IPS-18a (cell line): Measurements from ENCODE around the gene IL1RL1.

Experiments used
- H3K27ac ChIP-seq: one replicate; pipeline ENCODE4 v1.5.1; 2013; ENCODE audit warnings: low read length
- H3K27me3 ChIP-seq: one replicate; pipeline ENCODE4 v1.6.1; 2013; ENCODE audit warnings: mild to moderate bottlenecking, low read length; ENCODE audit not compliant: control insufficient read depth, insufficient read depth
- H3K36me3 ChIP-seq: one replicate; pipeline ENCODE4 v1.6.1; 2013; ENCODE audit warnings: low read depth, low read length; ENCODE audit not compliant: control insufficient read depth
- H3K4me1 ChIP-seq: one replicate; pipeline ENCODE4 v1.6.1; 2013; ENCODE audit warnings: low read depth, low read length; ENCODE audit not compliant: control insufficient read depth
- H3K4me3 ChIP-seq: one replicate; pipeline ENCODE4 v1.5.1; 2013; ENCODE audit warnings: low read length
- H3K9ac ChIP-seq: one replicate; pipeline ENCODE4 v1.6.1; 2013; ENCODE audit warnings: mild to moderate bottlenecking, low read length, moderate library complexity
- H3K9me3 ChIP-seq: one replicate; pipeline ENCODE4 v1.6.1; 2013; ENCODE audit warnings: low read depth, low read length; ENCODE audit not compliant: control insufficient read depth

IL1RL1 gene

GRCh38 chr2:102310964-102311640, at the start of gene IL1RL1:
TSS of gene IL1RL1 (plus strand) at chr2:102311563. CDS start at chr2:102338265, 26,702 bp downstream.
- Histone ChIP-seq H3K4me3 (no peak within 1 kb of the TSS), H3K27ac (no peak within 1 kb of the TSS), H3K9ac (no peak within 1 kb of the TSS), H3K4me1 (no peaks in the 10 kb centered on the region), H3K27me3 (no peaks in the 10 kb centered on the region), H3K9me3 (no peaks in the 10 kb centered on the region), H3K36me3 (no peaks in the 10 kb centered on the region)

GRCh38 chr2:102262216-102263129, 48.9 kb upstream of the IL1RL1 start:
- no peak overlapping the region for H3K27ac ChIP-seq
- no peaks in the 10 kb centered on the region for H3K4me1 ChIP-seq
- no peaks in the 10 kb centered on the region for H3K9me3 ChIP-seq
- no peaks in the 10 kb centered on the region for H3K27me3 ChIP-seq
- no peak overlapping the region for H3K4me3 ChIP-seq
- no peaks in the 10 kb centered on the region for H3K36me3 ChIP-seq
- no peak overlapping the region for H3K9ac ChIP-seq

- H3K9ac ChIP-seq: no peak overlapping the region
- no peaks in the 10 kb centered on the region for H3K4me1 ChIP-seq
- no peaks in the 10 kb centered on the region for H3K27me3 ChIP-seq
- no peak overlapping the region for H3K4me3 ChIP-seq
- no peaks in the 10 kb centered on the region for H3K9me3 ChIP-seq
- H3K27ac ChIP-seq: no peak overlapping the region
- no peaks in the 10 kb centered on the region for H3K36me3 ChIP-seq
These were observed 46.4 kb upstream of the IL1RL1 start for GRCh38 chr2:102264952-102265351.

GRCh38 chr2:102266204-102266603, 45.2 kb upstream of the IL1RL1 start:
- H3K9ac ChIP-seq: no peak overlapping the region
- no peak overlapping the region for H3K27ac ChIP-seq
- H3K9me3 ChIP-seq: no peaks in the 10 kb centered on the region
- no peaks in the 10 kb centered on the region for H3K27me3 ChIP-seq
- no peaks in the 10 kb centered on the region for H3K36me3 ChIP-seq
- no peak overlapping the region for H3K4me3 ChIP-seq
- no peaks in the 10 kb centered on the region for H3K4me1 ChIP-seq

GRCh38 chr2:102267774-102268173, 43.6 kb upstream of the IL1RL1 start:
- Histone ChIP-seq H3K27me3 (no peaks in the 10 kb centered on the region), H3K4me1 (no peaks in the 10 kb centered on the region), H3K27ac (no peak overlapping the region), H3K36me3 (no peaks in the 10 kb centered on the region), H3K9ac (no peak overlapping the region), H3K9me3 (no peaks in the 10 kb centered on the region), H3K4me3 (no peak overlapping the region)

- no peaks in the 10 kb centered on the region for H3K36me3 ChIP-seq
- no peak overlapping the region for H3K9ac ChIP-seq
- H3K9me3 ChIP-seq: no peaks in the 10 kb centered on the region
- no peaks in the 10 kb centered on the region for H3K4me1 ChIP-seq
- no peak overlapping the region for H3K4me3 ChIP-seq
- H3K27me3 ChIP-seq: no peaks in the 10 kb centered on the region
- H3K27ac ChIP-seq: no peak overlapping the region
These were observed 42.7 kb upstream of the IL1RL1 start for GRCh38 chr2:102268510-102269199.

GRCh38 chr2:102269200-102269524, 42.2 kb upstream of the IL1RL1 start:
- H3K36me3 ChIP-seq: no peaks in the 10 kb centered on the region
- no peak overlapping the region for H3K4me3 ChIP-seq
- no peak overlapping the region for H3K9ac ChIP-seq
- no peaks in the 10 kb centered on the region for H3K9me3 ChIP-seq
- no peaks in the 10 kb centered on the region for H3K4me1 ChIP-seq
- H3K27ac ChIP-seq: no peak overlapping the region
- no peaks in the 10 kb centered on the region for H3K27me3 ChIP-seq

- H3K9ac ChIP-seq: no peak overlapping the region
- no peaks in the 10 kb centered on the region for H3K27me3 ChIP-seq
- no peak overlapping the region for H3K27ac ChIP-seq
- no peaks in the 10 kb centered on the region for H3K36me3 ChIP-seq
- H3K9me3 ChIP-seq: peaks cover 5% of the 10 kb centered on the region
- H3K4me1 ChIP-seq: no peaks in the 10 kb centered on the region
- no peak overlapping the region for H3K4me3 ChIP-seq
These were observed 39.5 kb upstream of the IL1RL1 start for GRCh38 chr2:102271844-102272243.

GRCh38 chr2:102273619-102274211, 37.6 kb upstream of the IL1RL1 start:
- Histone ChIP-seq H3K9ac (no peak overlapping the region), H3K4me1 (no peaks in the 10 kb centered on the region), H3K27ac (no peak overlapping the region), H3K9me3 (peaks cover 5% of the 10 kb centered on the region), H3K27me3 (no peaks in the 10 kb centered on the region), H3K4me3 (no peak overlapping the region), H3K36me3 (no peaks in the 10 kb centered on the region)

GRCh38 chr2:102276549-102277201, 34.7 kb upstream of the IL1RL1 start:
- no peaks in the 10 kb centered on the region for H3K4me1 ChIP-seq
- no peak overlapping the region for H3K4me3 ChIP-seq
- no peak overlapping the region for H3K9ac ChIP-seq
- no peaks in the 10 kb centered on the region for H3K27me3 ChIP-seq
- peaks cover 5% of the 10 kb centered on the region for H3K9me3 ChIP-seq
- no peaks in the 10 kb centered on the region for H3K36me3 ChIP-seq
- H3K27ac ChIP-seq: no peak overlapping the region

- H3K27me3 ChIP-seq: no peaks in the 10 kb centered on the region
- no peaks in the 10 kb centered on the region for H3K4me1 ChIP-seq
- no peak overlapping the region for H3K27ac ChIP-seq
- H3K4me3 ChIP-seq: no peak overlapping the region
- H3K9me3 ChIP-seq: peaks cover 5% of the 10 kb centered on the region
- H3K9ac ChIP-seq: no peak overlapping the region
- H3K36me3 ChIP-seq: no peaks in the 10 kb centered on the region
These were observed 34.1 kb upstream of the IL1RL1 start for GRCh38 chr2:102277202-102277700.
